ENCODE data around the gene LYPD8. TPM values are rescaled to one million over a fixed set of nuclear protein-coding genes. Genes with fewer than 3 reads are reported as not detected.
"Not testable (repeated sequence)": the region's sequence is repeated elsewhere in the genome, so short reads cannot be mapped to it uniquely, and the experiment has no call there.

LYPD8 gene
- total and polyA plus RNA-seq, 8 donors: 1.1 to 48.4 TPM; not detected in 6

DNA sequence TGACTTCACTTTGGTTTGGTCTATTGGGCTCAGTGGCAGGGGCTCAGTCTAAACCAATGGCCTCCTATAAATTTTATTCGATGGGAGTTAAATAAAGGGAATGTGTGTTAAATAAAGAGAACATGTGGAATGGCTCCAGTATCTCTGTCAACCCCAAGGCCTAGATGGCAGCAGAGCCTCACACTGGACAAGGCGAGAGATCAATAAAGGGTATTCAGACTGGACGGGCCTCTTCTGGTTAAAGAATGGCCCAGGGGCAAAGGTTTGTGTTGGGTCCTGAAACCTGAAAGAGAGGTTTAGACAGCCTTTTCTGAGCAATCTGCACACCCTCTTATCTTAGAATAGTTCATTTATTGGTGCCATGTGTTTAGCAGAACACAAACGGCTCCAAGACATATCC lies 35.5 kb upstream of the LYPD8 start:
- Histone ChIP-seq H3K27ac (no peak overlapping the region), H3K27me3 (no peaks in the 10 kb centered on the region), H3K9me3 (peaks cover 0 to 15% (median 7%) of the 10 kb centered on the region in 4 donors), H3K36me3 (no peaks in the 10 kb centered on the region), H3K4me3 (no peak overlapping the region), H3K4me1 (peaks cover 0 to 6% (median 2%) of the 10 kb centered on the region in 4 donors)
- 81 to 87% (median 85%) methylated on average over 4 of the region's 4 CpGs for WGBS, 5 donors
- TF ChIP-seq POLR2A (IDR thresholded peaks at IDR 0.05): no peak
- TF ChIP-seq, protein P1, sequence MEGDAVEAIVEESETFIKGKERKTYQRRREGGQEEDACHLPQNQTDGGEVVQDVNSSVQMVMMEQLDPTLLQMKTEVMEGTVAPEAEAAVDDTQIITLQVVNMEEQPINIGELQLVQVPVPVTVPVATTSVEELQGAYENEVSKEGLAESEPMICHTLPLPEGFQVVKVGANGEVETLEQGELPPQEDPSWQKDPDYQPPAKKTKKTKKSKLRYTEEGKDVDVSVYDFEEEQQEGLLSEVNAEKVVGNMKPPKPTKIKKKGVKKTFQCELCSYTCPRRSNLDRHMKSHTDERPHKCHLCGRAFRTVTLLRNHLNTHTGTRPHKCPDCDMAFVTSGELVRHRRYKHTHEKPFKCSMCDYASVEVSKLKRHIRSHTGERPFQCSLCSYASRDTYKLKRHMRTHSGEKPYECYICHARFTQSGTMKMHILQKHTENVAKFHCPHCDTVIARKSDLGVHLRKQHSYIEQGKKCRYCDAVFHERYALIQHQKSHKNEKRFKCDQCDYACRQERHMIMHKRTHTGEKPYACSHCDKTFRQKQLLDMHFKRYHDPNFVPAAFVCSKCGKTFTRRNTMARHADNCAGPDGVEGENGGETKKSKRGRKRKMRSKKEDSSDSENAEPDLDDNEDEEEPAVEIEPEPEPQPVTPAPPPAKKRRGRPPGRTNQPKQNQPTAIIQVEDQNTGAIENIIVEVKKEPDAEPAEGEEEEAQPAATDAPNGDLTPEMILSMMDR (IDR thresholded peaks at IDR 0.05): no peak
- TF ChIP-seq POLR2AphosphoS5 (IDR thresholded peaks at IDR 0.05): no peak
- no peak for TF ChIP-seq EP300 (IDR thresholded peaks at IDR 0.05)
- DNase-seq: no peak
- intact Hi-C loops (cut with DNase I; ENCODE audit: low total_unique reads): no loop called here

DNA sequence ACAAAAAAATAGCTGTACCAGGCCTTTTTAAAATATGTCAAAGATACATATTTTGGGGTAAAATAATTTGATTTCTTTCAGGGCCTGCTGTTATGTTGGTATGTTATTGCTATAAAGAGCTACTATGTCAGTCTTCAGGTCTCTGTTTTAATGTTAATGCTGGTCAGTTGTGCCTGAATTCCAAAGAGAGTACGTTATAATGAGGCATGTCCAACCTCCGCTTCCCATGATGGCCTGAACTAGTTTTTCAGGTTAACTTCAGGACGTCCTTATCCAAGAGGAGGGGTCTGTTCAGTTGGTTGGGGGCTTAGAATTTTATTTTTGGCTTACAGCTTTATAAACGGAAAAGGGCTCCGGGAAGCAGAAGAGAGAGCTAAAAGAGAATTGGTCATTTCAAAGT lies 34.9 kb upstream of the LYPD8 start:
- TF ChIP-seq POLR2A (IDR thresholded peaks at IDR 0.05) (no peak), EP300 (IDR thresholded peaks at IDR 0.05) (no peak), POLR2AphosphoS5 (IDR thresholded peaks at IDR 0.05) (no peak)
- TF ChIP-seq, protein P1 (IDR thresholded peaks at IDR 0.05): no peak
- peaks cover 0 to 6% (median 2%) of the 10 kb centered on the region in 4 donors for H3K4me1 ChIP-seq
- 81 to 86% (median 83%) methylated on average over 5 of the region's 5 CpGs for WGBS, 5 donors
- no peak overlapping the region for H3K27ac ChIP-seq
- no peak for DNase-seq
- H3K36me3 ChIP-seq: no peaks in the 10 kb centered on the region
- H3K4me3 ChIP-seq: no peak overlapping the region
- H3K27me3 ChIP-seq: no peaks in the 10 kb centered on the region
- intact Hi-C loops (cut with DNase I; ENCODE audit: low total_unique reads): no loop called here
- H3K9me3 ChIP-seq: peaks cover 0 to 11% (median 5%) of the 10 kb centered on the region in 4 donors

DNA sequence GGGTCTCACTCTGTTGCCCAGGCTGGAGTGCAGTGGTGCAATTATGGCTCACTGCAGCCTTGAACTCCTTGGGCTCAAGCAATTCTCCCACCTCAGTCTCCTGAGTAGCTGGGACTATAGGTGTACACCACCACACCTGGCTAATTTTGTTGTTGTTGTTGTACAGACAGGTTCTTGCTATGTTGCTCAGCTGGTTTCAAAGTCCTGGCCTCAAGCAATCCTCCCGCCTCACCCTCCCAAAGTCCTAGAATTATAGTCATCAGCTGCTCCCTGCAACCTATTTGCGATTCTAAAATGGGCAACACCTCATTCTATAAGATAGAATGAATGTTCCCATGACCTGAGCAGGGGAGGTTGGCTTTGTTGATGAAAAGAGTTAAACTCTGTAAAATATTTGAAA lies 33.8 kb upstream of the LYPD8 start:
- H3K27ac ChIP-seq; H3K4me3 ChIP-seq; H3K4me1 ChIP-seq; H3K9me3 ChIP-seq; intact Hi-C loops (cut with DNase I; ENCODE audit: low total_unique reads); DNase-seq; H3K27me3 ChIP-seq; H3K36me3 ChIP-seq: not testable (repeated sequence)
- WGBS, 5 donors: 62 to 95% (median 88%) methylated on average over 2 of the region's 2 CpGs

DNA sequence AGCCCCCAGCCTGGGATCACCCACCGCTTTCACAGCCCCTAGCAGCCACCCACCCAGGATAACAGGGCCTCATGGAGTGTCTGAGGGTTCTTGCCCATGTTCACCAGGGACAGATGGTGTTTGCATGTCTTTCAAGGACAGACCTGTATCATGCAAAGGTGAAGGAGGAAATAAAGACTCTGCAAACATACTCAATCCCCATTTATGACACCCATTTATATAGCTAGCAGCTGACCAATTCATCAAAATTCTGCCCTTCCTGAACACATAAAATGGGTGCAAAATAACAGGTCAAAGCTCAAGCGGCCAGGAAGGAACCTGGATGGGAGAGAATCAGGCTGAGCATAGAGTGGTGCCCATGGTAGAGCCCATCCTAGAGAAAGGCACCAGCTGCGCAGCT lies 32.8 kb upstream of the LYPD8 start:
- intact Hi-C loops (cut with DNase I; ENCODE audit: low total_unique reads): no loop called here
- H3K4me1 ChIP-seq: peaks cover 0 to 6% (median 2%) of the 10 kb centered on the region in 4 donors
- no peak for TF ChIP-seq EP300 (IDR thresholded peaks at IDR 0.05)
- TF ChIP-seq POLR2AphosphoS5 (IDR thresholded peaks at IDR 0.05): no peak
- no peak for TF ChIP-seq POLR2A (IDR thresholded peaks at IDR 0.05)
- TF ChIP-seq, protein P1 (IDR thresholded peaks at IDR 0.05): no peak
- H3K27me3 ChIP-seq: peaks cover 0 to 8% (median 0%) of the 10 kb centered on the region in 3 donors
- WGBS, 5 donors: 74 to 91% (median 84%) methylated on average over 3 of the region's 3 CpGs
- H3K36me3 ChIP-seq: no peaks in the 10 kb centered on the region
- DNase-seq: no peak
- no peaks in the 10 kb centered on the region for H3K9me3 ChIP-seq
- H3K27ac ChIP-seq: no peak overlapping the region
- H3K4me3 ChIP-seq: no peak overlapping the region

DNA sequence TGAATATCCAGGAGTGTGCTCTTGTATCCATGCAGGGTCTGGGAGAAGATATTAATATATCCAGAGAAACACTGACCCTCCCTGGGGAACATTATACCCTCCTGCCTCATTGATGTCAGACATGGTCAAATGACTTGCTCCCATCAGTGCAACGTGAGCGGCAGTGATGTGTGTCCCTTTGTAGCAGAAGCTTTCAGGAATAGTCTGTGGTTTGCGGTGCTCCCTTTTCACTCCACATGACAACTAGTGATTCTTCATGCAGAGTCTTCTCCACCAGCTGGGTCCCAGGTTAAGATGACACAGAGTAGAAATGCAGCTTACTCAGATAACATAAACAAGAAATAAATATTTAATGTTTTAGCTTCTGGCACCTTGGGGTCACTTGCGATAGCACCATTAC lies 31.9 kb upstream of the LYPD8 start:
- Histone ChIP-seq H3K27ac (no peak overlapping the region), H3K4me1 (peaks cover 0 to 6% (median 2%) of the 10 kb centered on the region in 4 donors), H3K9me3 (no peaks in the 10 kb centered on the region), H3K4me3 (no peak overlapping the region), H3K36me3 (no peaks in the 10 kb centered on the region), H3K27me3 (peaks cover 0 to 9% (median 0%) of the 10 kb centered on the region in 3 donors)
- WGBS, 5 donors: 83 to 93% (median 91%) methylated on average over 4 of the region's 4 CpGs
- TF ChIP-seq POLR2A (IDR thresholded peaks at IDR 0.05): no peak
- no peak for DNase-seq
- intact Hi-C loops (cut with DNase I; ENCODE audit: low total_unique reads): no loop called here

All from stomach (tissue), 9 donors.